GM12892 (cell line): ENCODE results near the gene GLTPD2. TPM values are rescaled to one million over a fixed set of nuclear protein-coding genes. Genes with fewer than 3 reads are reported as not detected.

Source experiments
- DNase-seq: peaks from one replicate; pipeline ENCODE4 v3.0.0; 2011; ENCODE audit not compliant: insufficient read length
- FAIRE-seq: peaks from 2 replicates; lab custom pipeline; 2011; peaks lifted over from hg19 to GRCh38; lab: Jason Lieb, UNC
- POLR2A ChIP-seq: IDR thresholded peaks from 2 replicates; pipeline ENCODE4 v1.6.1; 2011; ENCODE audit warnings: low read depth, low read length, control low read depth
- POLR2AphosphoS5 ChIP-seq: IDR thresholded peaks from 2 replicates; pipeline ENCODE4 v1.6.1; 2011; ENCODE audit warnings: low read depth, low read length, control low read depth
- TAF1 ChIP-seq: IDR thresholded peaks from 2 replicates; pipeline ENCODE4 v1.6.1; 2011; ENCODE audit warnings: low read depth, mild to moderate bottlenecking, control low read depth, low read length, borderline replicate concordance
- polyA plus RNA-seq: library from polyadenylated mRNA; unstranded; fragments of >200 nt; gene quantifications from one replicate; pipeline ENCODE4 v1.2.1, GENCODE V29; 2012; ENCODE audit warnings: missing spikeins, inconsistent platforms; ENCODE audit not compliant: missing spikeins

Gene GLTPD2
- polyA plus RNA-seq, result not detected

DNA sequence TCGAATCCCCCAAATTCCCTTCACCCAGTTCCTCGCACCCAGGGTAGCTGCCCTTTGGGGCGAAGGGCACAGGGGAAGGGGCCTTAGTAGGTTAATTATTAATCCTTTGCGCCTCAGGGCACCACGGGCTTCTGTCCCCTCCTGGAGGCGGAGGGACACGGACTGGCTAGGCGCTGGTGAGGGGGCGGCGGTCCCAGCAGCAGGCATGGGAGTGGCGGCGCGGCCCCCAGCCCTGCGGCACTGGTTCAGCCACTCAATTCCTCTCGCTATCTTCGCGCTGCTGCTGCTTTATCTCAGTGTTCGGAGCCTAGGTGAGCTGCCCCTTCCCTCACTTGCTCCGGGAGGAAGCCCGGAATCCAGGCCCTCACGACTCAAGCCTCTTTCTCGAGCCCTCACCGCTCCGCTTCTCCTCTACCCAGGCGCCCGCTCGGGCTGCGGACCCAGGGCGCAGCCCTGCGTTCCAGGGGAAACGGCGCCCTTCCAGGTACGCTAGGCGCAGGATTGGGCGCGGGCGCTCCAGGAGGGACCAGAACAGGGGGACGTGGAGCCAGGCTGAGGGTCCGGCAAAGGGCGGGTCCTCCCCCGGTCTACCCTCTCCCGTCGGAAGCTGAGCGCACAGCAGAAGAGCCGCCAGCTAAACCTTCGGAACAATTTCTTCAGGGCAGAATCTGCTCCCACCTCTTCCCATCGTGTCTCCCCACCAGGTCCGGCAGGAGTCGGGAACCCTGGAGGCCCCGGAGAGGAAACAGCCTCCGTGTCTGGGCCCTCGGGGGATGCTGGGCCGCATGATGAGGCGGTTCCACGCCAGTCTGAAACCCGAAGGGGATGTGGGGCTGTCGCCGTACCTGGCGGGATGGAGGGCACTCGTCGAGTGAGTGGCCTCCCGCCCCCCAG is at the start of gene GLTPD2:
Gene GLTPD2 (plus strand): TSS at position 158 of the 894 bp plus-strand sequence. CDS start 48 bp downstream, at position 206.
- DNase-seq (no peak), FAIRE-seq (peak; percentile 44)
- TF ChIP-seq TAF1, result no peak
- TF ChIP-seq POLR2AphosphoS5, result no peak
- TF ChIP-seq POLR2A, result no peak

DNA sequence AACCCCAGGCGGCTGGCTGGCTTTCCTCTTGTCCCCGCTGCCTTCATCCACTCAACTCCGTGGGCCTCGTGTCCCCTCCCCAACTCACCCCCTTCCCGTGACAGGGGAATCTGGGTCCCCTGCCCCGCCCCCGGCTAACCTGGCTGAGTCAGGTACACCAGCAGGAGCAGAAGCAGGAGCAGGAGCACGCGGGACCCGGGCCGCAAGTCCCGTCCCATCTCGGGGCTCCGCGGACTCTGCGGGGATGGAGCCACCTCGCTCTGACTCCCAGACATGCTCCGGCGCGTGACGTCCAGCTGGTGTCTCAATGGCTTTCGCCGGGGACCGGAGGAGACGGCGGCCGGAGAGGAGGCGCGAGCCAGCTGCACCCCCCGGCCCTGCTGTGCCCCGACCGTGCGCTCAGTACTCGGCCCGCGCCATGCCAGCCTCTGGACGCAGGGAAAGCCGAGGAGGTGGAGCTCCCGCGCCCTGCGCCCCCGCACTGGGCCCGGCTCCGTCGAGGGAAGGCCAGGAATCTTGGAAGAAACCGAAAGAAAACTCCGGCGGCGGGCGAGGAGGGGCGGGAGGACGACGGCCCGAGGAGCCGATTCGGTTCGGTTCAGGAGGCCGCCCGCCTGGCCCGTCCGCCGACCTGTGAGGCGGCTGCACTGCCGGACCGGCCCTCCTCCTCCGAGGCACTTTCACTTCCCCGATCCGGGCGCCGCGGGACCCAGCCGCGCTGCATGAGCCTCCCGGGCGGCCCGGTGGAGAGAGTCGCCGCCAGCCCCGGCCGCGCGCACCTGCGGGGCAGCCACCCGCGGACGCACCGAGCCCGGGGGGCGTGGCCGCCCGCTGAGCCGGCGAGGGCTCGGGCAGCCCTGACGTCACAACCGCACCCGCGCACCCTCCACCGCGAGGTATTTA is 49.4 kb upstream of the GLTPD2 start, which contains the start of the genes CXCL16 and ZMYND15:
Gene CXCL16 (minus strand): TSS at position 807 of the 903 bp plus-strand sequence. CDS start 589 bp downstream, at position 218.
Gene ZMYND15 (plus strand): TSS at position 712 of the 903 bp plus-strand sequence. CDS start 716 bp downstream, outside the sequence.
- TF ChIP-seq POLR2AphosphoS5, result no peak
- no peak for TF ChIP-seq TAF1
- TF ChIP-seq POLR2A, result no peak
- FAIRE-seq (peak; percentile 94), DNase-seq (peak; percentile 87)

DNA sequence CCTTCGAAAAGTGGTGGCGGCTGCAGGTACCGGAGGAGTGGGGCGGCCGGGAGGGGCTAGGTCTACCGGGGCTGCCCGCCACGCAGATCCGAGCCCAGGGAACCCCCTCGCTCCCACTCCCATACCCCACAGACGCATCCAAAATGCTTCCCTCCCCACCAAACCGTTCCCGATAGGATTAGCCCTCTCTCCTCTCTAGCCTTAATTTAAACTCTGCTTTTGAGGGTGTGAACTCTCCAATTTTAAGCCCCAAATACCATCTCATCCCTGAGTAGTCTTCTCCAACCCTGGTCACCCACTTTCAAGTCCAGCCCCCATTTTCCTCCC is 48.8 kb upstream of the GLTPD2 start:
- FAIRE-seq, result no peak
- DNase-seq, result no peak
- TF ChIP-seq POLR2A, result no peak
- no peak for TF ChIP-seq POLR2AphosphoS5
- no peak for TF ChIP-seq TAF1

DNA sequence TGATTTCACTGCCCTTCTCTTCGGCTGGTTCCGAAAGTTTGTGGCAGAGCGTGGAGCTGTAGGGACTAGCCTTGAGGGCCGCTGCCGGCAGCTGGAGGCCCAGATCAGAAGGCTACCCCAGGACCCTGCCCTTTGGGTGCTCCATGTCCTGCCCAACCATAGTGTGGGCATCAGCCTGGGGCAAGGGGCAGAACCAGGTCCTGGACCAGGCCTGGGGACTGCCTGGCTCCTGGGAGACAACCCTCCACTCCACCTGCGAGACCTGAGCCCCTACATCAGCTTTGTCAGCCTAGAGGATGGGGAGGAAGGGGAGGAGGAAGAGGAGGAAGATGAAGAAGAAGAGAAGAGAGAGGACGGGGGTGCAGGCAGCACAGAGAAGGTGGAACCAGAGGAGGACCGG is 48.2 kb upstream of the GLTPD2 start:
- FAIRE-seq (no peak), DNase-seq (no peak)
- TF ChIP-seq POLR2AphosphoS5 (no peak), TAF1 (no peak), POLR2A (no peak)

DNA sequence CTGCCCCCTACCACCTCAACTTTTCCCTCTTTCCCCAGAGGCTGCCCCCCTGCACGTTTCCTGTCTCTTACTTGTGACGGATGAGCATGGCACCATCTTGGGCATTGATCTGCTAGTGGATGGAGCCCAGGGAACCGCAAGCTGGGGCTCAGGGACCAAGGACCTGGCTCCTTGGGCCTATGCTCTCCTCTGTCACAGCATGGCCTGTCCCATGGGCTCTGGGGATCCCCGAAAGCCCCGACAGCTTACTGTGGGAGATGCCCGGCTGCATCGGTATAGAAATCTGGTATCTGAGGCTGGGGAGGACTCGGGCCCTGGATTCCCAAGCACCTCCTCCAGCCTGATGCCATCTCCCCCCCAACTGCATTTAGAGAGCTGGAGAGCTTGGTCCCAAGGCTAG is 47.2 kb upstream of the GLTPD2 start:
- no peak for DNase-seq
- FAIRE-seq, result no peak
- TF ChIP-seq POLR2A (no peak), POLR2AphosphoS5 (no peak), TAF1 (no peak)

DNA sequence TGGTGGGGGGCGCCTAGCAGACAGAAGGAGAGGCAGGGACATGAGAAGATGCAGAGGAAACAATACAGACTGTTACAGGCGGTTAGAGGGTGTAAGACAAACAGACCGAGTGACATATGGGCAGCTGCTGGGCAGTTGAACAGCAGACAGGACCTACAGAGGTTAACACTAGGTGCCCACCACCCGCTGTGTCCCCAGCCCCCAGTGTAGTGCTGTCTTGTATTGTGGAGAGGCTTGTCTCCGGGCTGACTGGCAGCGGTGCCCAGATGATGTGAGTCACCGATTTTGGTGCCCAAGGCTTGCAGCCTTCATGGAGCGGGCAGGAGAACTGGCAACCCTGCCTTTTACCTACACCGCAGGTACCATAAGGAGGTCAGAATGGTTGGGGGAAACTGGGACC is 46.6 kb upstream of the GLTPD2 start:
- FAIRE-seq, result no peak
- TF ChIP-seq POLR2A, result no peak
- TF ChIP-seq POLR2AphosphoS5, result no peak
- TF ChIP-seq TAF1, result no peak

DNA sequence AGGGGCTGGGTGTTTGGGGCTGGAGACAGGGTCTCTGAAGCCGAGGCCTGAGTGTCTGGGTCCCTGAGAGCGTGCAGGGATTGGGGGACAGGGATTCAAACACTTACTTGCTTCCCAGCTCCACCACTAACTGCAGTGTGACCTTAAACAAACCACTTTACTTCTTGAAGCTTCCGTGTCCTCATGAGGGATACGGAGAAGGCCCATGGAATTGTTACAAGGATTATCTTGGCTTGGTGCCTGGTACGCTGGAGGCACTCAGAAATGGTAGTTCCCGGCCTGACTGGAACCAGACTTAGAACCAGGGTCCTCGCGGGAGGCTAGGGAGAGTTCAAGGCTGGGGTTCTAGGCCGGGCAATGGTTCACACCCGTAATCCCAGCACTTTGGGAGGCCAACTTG is 46.1 kb upstream of the GLTPD2 start:
- TF ChIP-seq TAF1 (no peak), POLR2AphosphoS5 (no peak), POLR2A (no peak)
- DNase-seq (no peak), FAIRE-seq (no peak)

More for the DNA sequence above, 46.6 kb upstream of the GLTPD2 start:
- no peak for DNase-seq

DNA sequence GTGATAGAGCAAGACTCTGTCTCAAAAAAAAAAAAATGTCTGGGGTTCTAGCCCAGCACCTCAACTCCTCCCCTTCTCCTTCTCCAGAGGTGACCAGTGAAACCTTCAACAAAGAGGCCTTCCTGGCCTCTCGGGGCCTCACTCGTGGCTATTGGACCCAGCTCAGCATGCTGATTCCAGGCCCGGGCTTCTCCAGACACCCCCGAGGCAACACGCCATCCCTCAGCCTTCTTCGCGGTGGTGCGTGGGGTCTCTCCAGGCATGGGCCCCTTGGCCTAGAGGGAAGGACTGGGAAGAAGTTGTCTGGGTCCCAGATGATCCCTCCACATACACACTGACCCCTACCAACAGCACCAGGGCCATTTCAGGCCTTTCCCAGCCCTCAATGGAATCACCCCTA is 45.5 kb upstream of the GLTPD2 start:
- no peak for FAIRE-seq
- TF ChIP-seq POLR2A (no peak), TAF1 (no peak), POLR2AphosphoS5 (no peak)
- DNase-seq, result no peak

DNA sequence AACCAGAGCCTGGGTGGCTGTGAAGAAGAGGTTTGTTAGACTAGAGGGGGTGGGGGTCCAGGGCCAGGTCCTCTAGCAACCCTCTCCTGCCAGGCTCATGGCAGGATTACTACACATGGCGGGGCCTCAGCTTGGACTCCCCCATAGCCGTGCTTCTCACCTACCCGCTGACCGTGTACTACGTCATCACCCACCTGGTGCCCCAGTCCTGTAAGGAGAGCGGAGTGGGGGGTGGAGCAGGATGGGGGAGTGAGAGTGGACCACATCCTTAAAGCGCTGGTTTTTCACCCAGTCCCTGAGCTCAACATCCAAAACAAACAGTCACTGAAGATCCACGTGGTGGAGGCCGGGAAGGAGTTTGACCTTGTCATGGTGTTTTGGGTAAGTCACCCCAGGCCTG is 44.9 kb upstream of the GLTPD2 start:
- DNase-seq (no peak), FAIRE-seq (no peak)
- no peak for TF ChIP-seq TAF1
- TF ChIP-seq POLR2AphosphoS5, result no peak
- TF ChIP-seq POLR2A, result no peak

DNA sequence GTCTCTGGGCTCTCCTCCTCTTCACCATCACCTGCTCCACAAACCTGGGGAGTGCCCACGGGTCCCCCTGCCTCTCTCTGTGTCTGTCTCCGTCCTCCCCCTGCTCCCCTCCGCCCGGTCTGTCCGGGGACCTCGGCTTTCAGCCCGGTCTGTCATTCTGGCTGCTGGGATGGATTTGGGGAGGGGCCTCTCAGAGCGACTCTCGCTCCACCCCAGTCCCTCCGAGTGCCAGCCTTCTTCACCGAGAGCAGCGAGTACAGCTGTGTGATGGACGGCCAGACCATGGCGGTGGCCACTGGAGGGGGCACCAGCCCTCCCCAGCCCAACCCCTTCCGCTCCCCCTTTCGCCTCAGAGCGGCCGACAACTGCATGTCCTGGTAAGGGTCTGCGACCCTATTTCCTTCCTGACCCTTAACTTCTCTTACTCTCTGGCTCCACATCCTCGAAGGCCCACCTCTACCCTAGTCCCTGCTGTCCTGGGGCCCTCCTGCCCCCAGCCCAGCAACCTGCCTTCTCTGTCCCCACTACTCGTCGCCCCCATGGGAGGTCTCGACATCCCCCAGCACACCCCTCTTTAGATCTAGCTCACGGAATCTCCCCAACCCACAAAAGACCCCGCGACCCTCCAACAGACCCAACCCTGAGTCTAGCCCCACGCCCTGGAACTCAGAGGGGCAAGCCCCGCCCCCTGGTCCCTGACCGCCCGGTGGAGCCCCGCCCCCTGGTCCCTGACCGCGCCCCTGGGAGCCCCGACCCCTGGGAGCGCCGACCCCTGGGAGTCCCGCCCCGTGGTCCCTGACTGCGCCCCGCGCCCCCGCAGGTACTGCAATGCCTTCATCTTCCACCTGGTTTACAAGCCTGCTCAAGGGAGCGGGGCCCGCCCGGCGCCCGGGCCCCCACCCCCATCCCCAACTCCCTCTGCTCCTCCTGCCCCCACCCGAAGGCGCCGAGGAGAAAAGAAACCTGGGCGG is 43.5 kb upstream of the GLTPD2 start:
- FAIRE-seq, result no peak
- no peak for TF ChIP-seq POLR2A
- no peak for TF ChIP-seq TAF1
- no peak for TF ChIP-seq POLR2AphosphoS5
- DNase-seq, result no peak

DNA sequence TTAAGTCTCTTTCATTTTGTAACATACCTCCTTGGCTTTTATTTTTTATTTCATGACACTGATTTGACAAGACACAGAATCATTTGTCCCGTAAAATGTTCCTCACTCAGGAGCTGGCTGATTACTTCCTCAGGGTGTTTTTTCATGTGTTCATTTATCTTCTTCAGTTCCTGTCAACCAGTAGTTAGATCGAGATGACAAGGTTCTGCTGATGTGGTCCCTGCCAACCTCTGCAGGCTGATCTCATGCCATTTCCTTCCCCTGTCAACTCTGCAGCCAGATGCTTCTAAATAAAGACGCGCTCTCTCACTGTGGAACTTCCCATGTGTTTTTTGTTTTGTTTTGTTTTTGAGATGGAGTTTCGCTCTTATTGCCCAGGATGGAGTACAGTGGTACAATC is 40.9 kb upstream of the GLTPD2 start:
- DNase-seq (no peak), FAIRE-seq (peak; percentile 94)
- TF ChIP-seq TAF1 (no peak), POLR2AphosphoS5 (no peak), POLR2A (no peak)
